PC-3 (cell line): ENCODE measurements around the gene PARVA.

Experiments
- CTCF ChIP-seq: fragments of 300-600 bp; sonication (generic); conservative IDR thresholded peaks from 2 replicates; pipeline ENCODE4 v1.5.1; 2017; ENCODE audit warnings: antibody characterized with exemption, low read depth, mild to moderate bottlenecking, low read length
- EZH2 ChIP-seq: fragments of 300-600 bp; sonication (generic); IDR thresholded peaks from one replicate; pipeline ENCODE4 v1.6.1; 2017; ENCODE audit warnings: antibody characterized with exemption, mild to moderate bottlenecking, low read length; ENCODE audit not compliant: unreplicated experiment
- EZH2phosphoT487 ChIP-seq: fragments of 300-600 bp; sonication (generic); IDR thresholded peaks from 2 replicates; pipeline ENCODE4 v1.6.1; 2018; ENCODE audit warnings: mild to moderate bottlenecking, antibody characterized with exemption, low read length, borderline replicate concordance

GRCh38 chr11:12520054-12520453 is 142.7 kb downstream of the PARVA start:
- TF ChIP-seq CTCF (no peak), EZH2phosphoT487 (no peak), EZH2 (no peak)
